Activated CD4-positive, alpha-beta T cell treated with anti-CD3 and anti-CD28 coated beads, Interleukin-2, amount 50 U/mL, for 48 hours (primary cell): ENCODE data around the gene WNK1.

Experiments
- DNase-seq, 2 experiments: peaks; one replicate each; pipeline ENCODE4 v3.0.0-alpha.2; 2020

Gene WNK1

GRCh38 chr12:958588-959123, 206.3 kb downstream of the WNK1 start:
- no peak for DNase-seq
